GM21717 (cell line): ENCODE measurements around the gene PIP4K2A.

Source experiments
- ATAC-seq: cut with Tn5 transposase; IDR thresholded peaks from one replicate; pipeline ENCODE4 v1.9.1; 2021; ENCODE audit warnings: mild to moderate bottlenecking, moderate library complexity; ENCODE audit not compliant: unreplicated experiment

Gene PIP4K2A

GRCh38 chr10:22561909-22562308 is 152.5 kb downstream of the PIP4K2A start:
- ATAC-seq, result no peak

- no peak for ATAC-seq
Observed at GRCh38 chr10:22560913-22561239, 153.5 kb downstream of the PIP4K2A start.

- no peak for ATAC-seq
Observed at GRCh38 chr10:22560096-22560912, 154.1 kb downstream of the PIP4K2A start.

- ATAC-seq, result no peak
Observed at GRCh38 chr10:22557321-22557720, 157.1 kb downstream of the PIP4K2A start.

- ATAC-seq, result no peak
Observed at GRCh38 chr10:22556774-22557173, 157.6 kb downstream of the PIP4K2A start.

GRCh38 chr10:22554461-22555182 is 159.8 kb downstream of the PIP4K2A start:
- no peak for ATAC-seq

GRCh38 chr10:22553452-22553995 is 160.9 kb downstream of the PIP4K2A start:
- ATAC-seq, result no peak

- ATAC-seq, result no peak
Observed at GRCh38 chr10:22552888-22553378, 161.4 kb downstream of the PIP4K2A start.

- ATAC-seq, result no peak
Observed at GRCh38 chr10:22551681-22552365, 162.6 kb downstream of the PIP4K2A start.

- ATAC-seq, result no peak
Observed at GRCh38 chr10:22550732-22551131, 163.6 kb downstream of the PIP4K2A start.

- ATAC-seq, result no peak
Observed at GRCh38 chr10:22548344-22548743, 166.0 kb downstream of the PIP4K2A start.

- ATAC-seq, result no peak
Observed at GRCh38 chr10:22545643-22546042, 168.7 kb downstream of the PIP4K2A start.

- ATAC-seq, result no peak
Observed at GRCh38 chr10:22544325-22545068, 169.9 kb downstream of the PIP4K2A start.

- ATAC-seq, result no peak
Observed at GRCh38 chr10:22542773-22543172, 171.6 kb downstream of the PIP4K2A start.

- no peak for ATAC-seq
Observed at GRCh38 chr10:22541900-22542299, 172.5 kb downstream of the PIP4K2A start.

GRCh38 chr10:22539579-22540298 is 174.6 kb downstream of the PIP4K2A start:
- no peak for ATAC-seq

- ATAC-seq, result no peak
Observed at GRCh38 chr10:22537810-22538209, 176.6 kb downstream of the PIP4K2A start.

GRCh38 chr10:22536620-22537019 is 177.8 kb downstream of the PIP4K2A start:
- no peak for ATAC-seq

GRCh38 chr10:22534849-22535604 is 179.4 kb downstream of the PIP4K2A start:
- ATAC-seq, result no peak
